K562 (cell line): ENCODE results near the gene GYG1. TPM values are rescaled to one million over a fixed set of nuclear protein-coding genes. Genes with fewer than 3 reads are reported as not detected.

Experiments
- CTCF ChIP-seq, 3 experiments: IDR thresholded peaks in 2 of 3; conservative IDR thresholded peaks in 1 of 3; 2 replicates each; pipeline ENCODE4 v1.5.1; 2011 to 2012; ENCODE audit warnings: low read length in 3 of 3, mild to moderate bottlenecking in 3 of 3, control low read depth in 2 of 3, improper control_type of control experiment in 1 of 3, inconsistent platforms in 1 of 3, low read depth in 1 of 3, mixed read lengths in 1 of 3, moderate library complexity in 1 of 3; ENCODE audit not compliant: insufficient read depth in 2 of 3
- FOSL1 ChIP-seq: fragments of 200-800 bp; sonication (Bioruptor generic); conservative IDR thresholded peaks from 2 replicates; pipeline ENCODE4 v1.6.1; 2016; ENCODE audit warnings: missing genetic modification characterization, missing compliant biosample characterization
- GATA2 ChIP-seq: sonication (generic); formaldehyde crosslinking; IDR thresholded peaks from 2 replicates; pipeline ENCODE4 v1.4.0; 2020; ENCODE audit warnings: mild to moderate bottlenecking, missing genetic modification reagents
- NR2C1 ChIP-seq, 2 experiments: fragments of 450-650 bp; IDR thresholded peaks; 2 replicates each; pipeline ENCODE4 v1.6.1; 2017; ENCODE audit warnings: mild to moderate bottlenecking in 2 of 2, antibody characterized with exemption in 1 of 2, inconsistent platforms in 1 of 2, missing compliant biosample characterization in 1 of 2, missing genetic modification characterization in 1 of 2
- REST ChIP-seq, 2 experiments: fragments of 450-650 bp; formaldehyde crosslinking in 1 of 2; IDR thresholded peaks; 2 replicates each; pipeline versions ENCODE4 v1.4.0 to v1.6.1; 2014 to 2020; ENCODE audit warnings: mild to moderate bottlenecking in 2 of 2, borderline replicate concordance in 1 of 2, low read depth in 1 of 2
- SRSF7 ChIP-seq: fragments of 200-400 bp; formaldehyde crosslinking; optimal IDR thresholded peaks from 2 replicates; pipeline ENCODE3; 2017; ENCODE audit warnings: mild to moderate bottlenecking, low read depth, low read length
- polyA plus RNA-seq, 8 experiments: library from polyadenylated mRNA; depleted of rRNA in 4 of 8; stranded (reverse) in 5 of 8; unstranded in 3 of 8; fragments of >200 nt; fragmentation: Nextera tagmentation in 2 of 8; fragmentation: Illumina TruSeq in 1 of 8; extraction: Ambion mirVana in 2 of 8; extraction: Trizol in 1 of 8; gene quantifications; 2 replicates each; pipeline versions ENCODE4 v1.2.1 to v1.2.3, GENCODE V29; 2011 to 2014; ENCODE audit warnings: inconsistent platforms in 1 of 8, missing spikeins in 1 of 8
- total RNA-seq, 7 experiments: library from RNA; depleted of rRNA in 6 of 7; stranded (reverse); fragments of >200 nt in 6 of 7; fragmentation: Illumina TruSeq in 2 of 7; extraction: Trizol in 2 of 7; gene quantifications; 2 replicates each; pipeline versions ENCODE4 v1.2.1 to v1.2.3, GENCODE V29; 2011 to 2021; ENCODE audit warnings: low replicate concordance in 1 of 7

Gene GYG1
- total and polyA plus RNA-seq, 9 of the 15 experiments (the other 6 are each of a cell fraction or from before 2014, with no cell fraction given) = 14.6 to 38.4 (median 24.6) TPM

GRCh38 chr3:148962513-148962912 is 28.8 kb upstream of the GYG1 start (continued):
- peak; percentile 88 for TF ChIP-seq REST (IDR thresholded peaks at IDR 0.05; ENCODE audit: borderline replicate concordance)
- TF ChIP-seq REST (CRISPR knock-in tag; IDR thresholded peaks at IDR 0.05; ENCODE audit: low read depth) = no peak
- TF ChIP-seq FOSL1 (tag) = peak; percentile 67
- no peak for TF ChIP-seq SRSF7
- TF ChIP-seq GATA2 (CRISPR knock-in tag) = no peak
- TF ChIP-seq CTCF (IDR thresholded peaks at IDR 0.05 in 2 of 3, conservative IDR thresholded peaks at IDR 0.05 in 1 of 3; ENCODE audit: insufficient read depth in 2 of 3, low read depth in 1 of 3, low read length in 3 of 3) = peak; percentile 12 to 25 (median 21); a peak in 3 of 6 replicates
- no peak for TF ChIP-seq NR2C1 (IDR thresholded peaks at IDR 0.05)
- TF ChIP-seq NR2C1 (tag; IDR thresholded peaks at IDR 0.05) = no peak
